ENCODE data around the gene GBGT1.

Gene GBGT1

GRCh38 chr9:133187561-133188005 lies 23.9 kb upstream of the GBGT1 start:
- Histone ChIP-seq H3K27me3 (ENCODE audit: insufficient read depth, low read length) (no peaks in the 10 kb centered on the region), H3K4ac (ENCODE audit: low read depth, low read length) (no peak overlapping the region), H3K4me3 (ENCODE audit: low read depth, low read length) (no peak overlapping the region), H3K27ac (ENCODE audit: low read depth, low read length) (no peak overlapping the region), H2AFZ (ENCODE audit: insufficient read depth, low read length, poor library complexity) (no peak overlapping the region), H4K12ac (ENCODE audit: low read depth, low read length) (no peak overlapping the region), H3K36me3 (ENCODE audit: control insufficient read depth in 1 of 2, insufficient read depth in 2 of 2, low read length in 2 of 2) (no peaks in the 10 kb centered on the region), H3K9ac (ENCODE audit: low read length) (no peak overlapping the region), H4K91ac (ENCODE audit: low read depth, low read length) (no peak overlapping the region), H2BK120ac (ENCODE audit: insufficient read depth, low read length, poor library complexity) (no peak overlapping the region), H3K79me1 (ENCODE audit: low read length) (no peaks in the 10 kb centered on the region), H3K9me3 (ENCODE audit: insufficient read depth, low read depth, low read length) (peaks cover 5% of the 10 kb centered on the region), H3K4me2 (ENCODE audit: low read length) (no peak overlapping the region), H3K23ac (ENCODE audit: low read length) (no peak overlapping the region), H3K4me1 (ENCODE audit: control insufficient read depth in 1 of 2, insufficient read depth in 2 of 2, low read length in 2 of 2) (no peaks in the 10 kb centered on the region), H4K8ac (ENCODE audit: low read depth, low read length) (no peak overlapping the region), H2AK5ac (ENCODE audit: low read length) (no peak overlapping the region), H3K18ac (ENCODE audit: low read length) (no peak overlapping the region), H2BK12ac (ENCODE audit: low read length) (no peak overlapping the region), H3K79me2 (ENCODE audit: control insufficient read depth, insufficient read depth, low read length, poor library complexity) (no peaks in the 10 kb centered on the region), H2BK5ac (ENCODE audit: low read depth, low read length, poor library complexity) (no peak overlapping the region), H3K14ac (ENCODE audit: low read length) (no peak overlapping the region)
- DNase-seq, result no peak
- no CpG with 5 or more reads among the region's 10 CpGs for WGBS (ENCODE audit: extremely low coverage, insufficient coverage, insufficient read length)

GRCh38 chr9:133186736-133187135 lies 23.0 kb upstream of the GBGT1 start:
- Histone ChIP-seq H3K79me2 (ENCODE audit: control insufficient read depth, insufficient read depth, low read length, poor library complexity) (no peaks in the 10 kb centered on the region), H2BK12ac (ENCODE audit: low read length) (no peak overlapping the region), H3K4me3 (ENCODE audit: low read depth, low read length) (no peak overlapping the region), H3K4ac (ENCODE audit: low read depth, low read length) (no peak overlapping the region), H3K14ac (ENCODE audit: low read length) (no peak overlapping the region), H2AFZ (ENCODE audit: insufficient read depth, low read length, poor library complexity) (no peak overlapping the region), H4K8ac (ENCODE audit: low read depth, low read length) (no peak overlapping the region), H3K18ac (ENCODE audit: low read length) (no peak overlapping the region), H3K4me2 (ENCODE audit: low read length) (no peak overlapping the region), H3K4me1 (ENCODE audit: control insufficient read depth in 1 of 2, insufficient read depth in 2 of 2, low read length in 2 of 2) (no peaks in the 10 kb centered on the region), H3K9ac (ENCODE audit: low read length) (no peak overlapping the region), H3K36me3 (ENCODE audit: control insufficient read depth in 1 of 2, insufficient read depth in 2 of 2, low read length in 2 of 2) (no peaks in the 10 kb centered on the region), H2BK120ac (ENCODE audit: insufficient read depth, low read length, poor library complexity) (no peak overlapping the region), H3K79me1 (ENCODE audit: low read length) (no peaks in the 10 kb centered on the region), H3K23ac (ENCODE audit: low read length) (no peak overlapping the region), H2AK5ac (ENCODE audit: low read length) (no peak overlapping the region), H3K27me3 (ENCODE audit: insufficient read depth, low read length) (no peaks in the 10 kb centered on the region), H4K12ac (ENCODE audit: low read depth, low read length) (no peak overlapping the region), H3K9me3 (ENCODE audit: insufficient read depth, low read depth, low read length) (peaks cover 5% of the 10 kb centered on the region), H4K91ac (ENCODE audit: low read depth, low read length) (no peak overlapping the region), H2BK5ac (ENCODE audit: low read depth, low read length, poor library complexity) (no peak overlapping the region), H3K27ac (ENCODE audit: low read depth, low read length) (no peak overlapping the region)
- WGBS (ENCODE audit: extremely low coverage, insufficient coverage, insufficient read length), result no CpG with 5 or more reads among the region's 6 CpGs
- DNase-seq, result no peak

GRCh38 chr9:133184971-133185370 lies 21.3 kb upstream of the GBGT1 start:
- no peaks in the 10 kb centered on the region for H3K79me1 ChIP-seq (ENCODE audit: low read length)
- H2AFZ ChIP-seq (ENCODE audit: insufficient read depth, low read length, poor library complexity), result no peak overlapping the region
- no CpG with 5 or more reads among the region's 8 CpGs for WGBS (ENCODE audit: extremely low coverage, insufficient coverage, insufficient read length)
- H3K36me3 ChIP-seq (ENCODE audit: control insufficient read depth in 1 of 2, insufficient read depth in 2 of 2, low read length in 2 of 2), result no peaks in the 10 kb centered on the region
- peaks cover 5% of the 10 kb centered on the region for H3K9me3 ChIP-seq (ENCODE audit: insufficient read depth, low read depth, low read length)
- H2BK12ac ChIP-seq (ENCODE audit: low read length), result no peak overlapping the region
- no peak overlapping the region for H2BK5ac ChIP-seq (ENCODE audit: low read depth, low read length, poor library complexity)
- no peak overlapping the region for H4K91ac ChIP-seq (ENCODE audit: low read depth, low read length)
- no peak overlapping the region for H3K4me2 ChIP-seq (ENCODE audit: low read length)
- no peak overlapping the region for H3K4me3 ChIP-seq (ENCODE audit: low read depth, low read length)
- H3K14ac ChIP-seq (ENCODE audit: low read length), result no peak overlapping the region
- no peaks in the 10 kb centered on the region for H3K4me1 ChIP-seq (ENCODE audit: control insufficient read depth in 1 of 2, insufficient read depth in 2 of 2, low read length in 2 of 2)
- no peak overlapping the region for H3K27ac ChIP-seq (ENCODE audit: low read depth, low read length)
- H3K27me3 ChIP-seq (ENCODE audit: insufficient read depth, low read length), result no peaks in the 10 kb centered on the region
- H3K79me2 ChIP-seq (ENCODE audit: control insufficient read depth, insufficient read depth, low read length, poor library complexity), result no peaks in the 10 kb centered on the region
- H2AK5ac ChIP-seq (ENCODE audit: low read length), result no peak overlapping the region
- H3K18ac ChIP-seq (ENCODE audit: low read length), result no peak overlapping the region
- H4K12ac ChIP-seq (ENCODE audit: low read depth, low read length), result no peak overlapping the region
- no peak overlapping the region for H3K9ac ChIP-seq (ENCODE audit: low read length)
- no peak overlapping the region for H4K8ac ChIP-seq (ENCODE audit: low read depth, low read length)
- no peak overlapping the region for H3K23ac ChIP-seq (ENCODE audit: low read length)
- H3K4ac ChIP-seq (ENCODE audit: low read depth, low read length), result no peak overlapping the region
- DNase-seq, result peak; percentile 30 to 79
- no peak overlapping the region for H2BK120ac ChIP-seq (ENCODE audit: insufficient read depth, low read length, poor library complexity)

GRCh38 chr9:133182151-133182550 lies 18.4 kb upstream of the GBGT1 start:
- Histone ChIP-seq H3K79me2 (ENCODE audit: control insufficient read depth, insufficient read depth, low read length, poor library complexity) (no peaks in the 10 kb centered on the region), H3K4me1 (ENCODE audit: control insufficient read depth in 1 of 2, insufficient read depth in 2 of 2, low read length in 2 of 2) (no peaks in the 10 kb centered on the region), H3K18ac (ENCODE audit: low read length) (no peak overlapping the region), H3K23ac (ENCODE audit: low read length) (no peak overlapping the region), H2BK120ac (ENCODE audit: insufficient read depth, low read length, poor library complexity) (no peak overlapping the region), H3K4me2 (ENCODE audit: low read length) (no peak overlapping the region), H2AFZ (ENCODE audit: insufficient read depth, low read length, poor library complexity) (no peak overlapping the region), H2AK5ac (ENCODE audit: low read length) (no peak overlapping the region), H2BK5ac (ENCODE audit: low read depth, low read length, poor library complexity) (no peak overlapping the region), H3K14ac (ENCODE audit: low read length) (no peak overlapping the region), H3K4ac (ENCODE audit: low read depth, low read length) (no peak overlapping the region), H3K9ac (ENCODE audit: low read length) (no peak overlapping the region), H3K4me3 (ENCODE audit: low read depth, low read length) (no peak overlapping the region), H3K9me3 (ENCODE audit: insufficient read depth, low read depth, low read length) (no peaks in the 10 kb centered on the region), H4K91ac (ENCODE audit: low read depth, low read length) (no peak overlapping the region), H3K36me3 (ENCODE audit: control insufficient read depth in 1 of 2, insufficient read depth in 2 of 2, low read length in 2 of 2) (no peaks in the 10 kb centered on the region), H3K27me3 (ENCODE audit: insufficient read depth, low read length) (no peaks in the 10 kb centered on the region), H4K8ac (ENCODE audit: low read depth, low read length) (no peak overlapping the region), H2BK12ac (ENCODE audit: low read length) (no peak overlapping the region), H3K79me1 (ENCODE audit: low read length) (no peaks in the 10 kb centered on the region), H3K27ac (ENCODE audit: low read depth, low read length) (no peak overlapping the region), H4K12ac (ENCODE audit: low read depth, low read length) (no peak overlapping the region)
- no CpG with 5 or more reads among the region's 5 CpGs for WGBS (ENCODE audit: extremely low coverage, insufficient coverage, insufficient read length)
- DNase-seq, result no peak

All from trophoblast cell (in vitro differentiated cells and primary cell).